ENCODE data around the gene SOCS6.

Gene SOCS6

DNA sequence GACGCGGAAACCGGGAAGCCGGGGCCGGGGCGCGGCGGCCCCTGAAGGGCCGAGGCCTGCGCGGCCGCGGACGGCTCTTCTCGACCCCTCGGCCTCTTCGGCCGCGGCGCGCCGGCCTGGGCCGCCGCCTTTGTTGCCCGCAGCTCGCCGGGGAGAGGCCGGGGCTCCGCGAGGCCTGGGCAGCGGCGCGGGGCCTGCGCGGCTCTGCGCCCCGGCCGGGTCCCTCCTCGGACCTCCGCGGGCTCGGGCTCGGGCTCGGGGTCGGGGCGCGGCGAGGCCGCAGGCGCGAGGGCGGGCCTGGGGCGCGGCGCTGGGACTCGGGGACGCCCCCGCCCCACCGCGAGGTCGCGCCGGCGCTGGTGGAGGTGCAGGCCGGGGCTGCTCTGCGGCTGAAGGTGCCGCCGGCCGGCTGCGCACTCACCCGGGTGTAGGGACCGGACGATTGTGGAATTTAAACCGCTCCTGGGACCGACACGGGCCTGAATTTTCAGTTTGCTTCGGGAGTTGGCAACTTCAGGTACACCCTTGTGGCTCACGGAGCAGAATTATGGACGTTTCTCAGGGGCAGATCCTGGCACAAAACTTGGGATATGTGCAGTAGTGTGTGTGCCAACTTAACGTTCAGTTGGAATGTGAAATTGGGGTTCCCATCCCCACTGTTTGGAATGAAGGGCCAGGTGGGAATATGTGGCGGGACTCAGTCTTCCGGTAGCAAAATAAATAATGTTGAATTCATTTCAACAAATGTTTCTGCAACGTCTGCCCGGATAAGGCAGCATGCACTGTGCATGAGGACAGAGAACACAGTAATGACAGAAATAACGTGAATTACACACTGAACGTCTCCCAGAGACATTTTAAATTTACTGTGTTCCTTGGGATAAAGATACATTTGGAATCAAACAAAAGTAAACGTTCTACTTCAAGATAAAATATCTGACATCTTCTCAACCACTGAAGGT, 787 bp downstream of the SOCS6 start:
- DNase-seq (ENCODE audit: low read depth in 2 of 2), result peak in 1 of 2 donors; percentile 2

- DNase-seq (ENCODE audit: low read depth in 2 of 2), result no peak
Measured at GRCh38 chr18:70290482-70291294, 1.8 kb downstream of the SOCS6 start.

GRCh38 chr18:70291295-70291574, 2.4 kb downstream of the SOCS6 start:
- no peak for DNase-seq (ENCODE audit: low read depth in 2 of 2)

DNA sequence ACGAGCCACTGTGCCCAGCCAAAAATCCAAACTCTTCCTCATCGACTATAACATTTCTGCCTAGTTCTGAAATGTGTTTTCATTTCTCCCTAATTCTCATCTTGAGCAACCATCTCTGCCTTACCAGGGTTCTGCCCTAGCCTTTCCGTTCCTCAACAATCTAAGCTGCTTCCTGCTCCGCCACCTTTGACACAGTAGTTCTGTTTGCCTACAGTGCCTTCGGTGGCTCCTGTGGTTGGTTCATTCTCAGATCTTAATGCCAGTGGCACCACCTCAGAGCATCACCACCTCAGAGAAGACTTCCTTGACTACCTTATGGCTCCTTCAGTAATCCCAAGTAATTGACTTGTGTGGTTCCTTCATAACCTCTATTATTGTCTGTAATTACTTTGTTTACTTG, 3.8 kb downstream of the SOCS6 start:
- no peak for DNase-seq (ENCODE audit: low read depth in 2 of 2)

DNA sequence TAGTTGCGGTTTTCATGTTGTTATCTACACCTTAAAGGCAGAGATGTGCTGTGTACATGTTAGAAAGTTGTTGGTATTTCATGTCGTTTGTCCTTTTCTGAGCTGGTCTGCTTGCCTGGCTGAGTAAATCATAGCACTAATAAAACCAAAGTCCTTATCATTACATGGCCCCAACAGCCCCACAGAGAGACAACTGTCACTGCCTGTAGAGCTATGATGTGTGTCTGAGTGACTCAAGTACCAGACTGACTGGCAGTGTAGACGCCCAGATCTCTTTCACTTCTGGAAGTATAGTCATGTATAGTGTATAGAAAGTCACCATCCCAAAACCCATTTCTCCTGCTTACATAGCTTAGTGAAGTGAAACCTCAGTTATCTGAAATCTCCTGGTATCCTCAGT, 4.3 kb downstream of the SOCS6 start:
- no peak for DNase-seq (ENCODE audit: low read depth in 2 of 2)

GRCh38 chr18:70294471-70295191, 5.8 kb downstream of the SOCS6 start:
- DNase-seq (ENCODE audit: low read depth in 2 of 2), result no peak

GRCh38 chr18:70295192-70296188, 6.6 kb downstream of the SOCS6 start:
- no peak for DNase-seq (ENCODE audit: low read depth in 2 of 2)

- DNase-seq (ENCODE audit: low read depth in 2 of 2), result no peak
Measured at GRCh38 chr18:70296289-70296688, 7.4 kb downstream of the SOCS6 start.

DNA sequence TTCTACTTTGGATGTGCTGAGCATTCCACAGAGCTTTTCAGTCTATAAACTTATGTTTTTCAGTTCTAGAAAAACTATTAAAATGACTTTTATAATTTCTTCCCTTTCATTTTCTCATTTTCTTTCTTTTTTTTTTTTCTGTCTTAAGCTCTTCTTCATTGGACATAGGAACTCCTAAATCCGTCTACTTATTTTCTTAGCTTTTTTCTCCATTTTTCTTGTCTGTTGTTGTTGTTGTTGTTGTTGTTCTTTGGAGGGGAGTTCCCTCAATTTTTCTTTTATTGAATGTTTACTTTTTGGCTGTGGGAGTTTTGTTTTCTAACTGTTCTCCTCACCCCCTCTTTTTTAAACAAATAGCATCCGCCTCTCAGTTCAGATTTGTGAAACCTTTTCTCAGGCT, 7.9 kb downstream of the SOCS6 start:
- DNase-seq (ENCODE audit: low read depth in 2 of 2), result no peak

DNA sequence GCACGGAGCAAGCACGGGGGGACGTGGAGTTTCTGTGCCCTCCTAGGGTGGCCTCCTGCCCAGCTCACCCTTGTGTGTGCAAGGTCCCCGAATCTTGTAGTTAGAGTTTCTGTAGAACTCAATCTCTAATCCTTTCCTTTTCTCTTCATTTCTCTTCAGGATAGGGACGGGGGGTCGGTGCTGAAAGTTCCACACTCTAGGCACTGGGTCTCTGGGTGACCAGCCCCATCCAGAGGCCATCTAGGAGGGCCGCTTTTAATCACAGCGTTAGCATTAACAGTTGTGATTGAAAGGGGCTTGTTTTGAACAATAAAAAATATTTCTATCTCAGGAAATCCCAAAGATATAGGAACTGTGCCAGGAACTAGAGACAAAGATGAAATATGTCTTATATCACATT, 10.5 kb downstream of the SOCS6 start:
- DNase-seq (ENCODE audit: low read depth in 2 of 2), result no peak

DNA sequence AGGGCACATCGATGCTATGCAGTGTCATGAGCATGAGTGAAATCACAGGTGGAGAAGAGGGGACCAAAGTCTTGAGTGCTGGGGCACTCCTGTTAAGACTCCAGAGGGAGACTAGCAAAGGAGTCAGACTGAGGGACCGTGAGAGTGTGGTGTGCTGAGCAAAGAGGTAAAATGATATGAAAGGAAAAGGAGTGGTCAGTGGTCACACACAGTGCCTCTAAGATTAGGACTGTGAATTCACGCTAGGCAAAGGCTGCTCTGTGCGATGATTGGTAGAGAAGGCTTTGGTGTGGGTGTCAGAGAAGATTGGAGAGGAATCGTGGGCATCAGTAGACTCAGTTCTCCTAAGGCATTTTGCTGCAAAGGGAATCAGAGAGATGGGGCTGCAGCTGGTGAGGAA, 12.8 kb downstream of the SOCS6 start:
- DNase-seq (ENCODE audit: low read depth in 2 of 2), result no peak

GRCh38 chr18:70308555-70309294, 19.9 kb downstream of the SOCS6 start:
- no peak for DNase-seq (ENCODE audit: low read depth in 2 of 2)

DNA sequence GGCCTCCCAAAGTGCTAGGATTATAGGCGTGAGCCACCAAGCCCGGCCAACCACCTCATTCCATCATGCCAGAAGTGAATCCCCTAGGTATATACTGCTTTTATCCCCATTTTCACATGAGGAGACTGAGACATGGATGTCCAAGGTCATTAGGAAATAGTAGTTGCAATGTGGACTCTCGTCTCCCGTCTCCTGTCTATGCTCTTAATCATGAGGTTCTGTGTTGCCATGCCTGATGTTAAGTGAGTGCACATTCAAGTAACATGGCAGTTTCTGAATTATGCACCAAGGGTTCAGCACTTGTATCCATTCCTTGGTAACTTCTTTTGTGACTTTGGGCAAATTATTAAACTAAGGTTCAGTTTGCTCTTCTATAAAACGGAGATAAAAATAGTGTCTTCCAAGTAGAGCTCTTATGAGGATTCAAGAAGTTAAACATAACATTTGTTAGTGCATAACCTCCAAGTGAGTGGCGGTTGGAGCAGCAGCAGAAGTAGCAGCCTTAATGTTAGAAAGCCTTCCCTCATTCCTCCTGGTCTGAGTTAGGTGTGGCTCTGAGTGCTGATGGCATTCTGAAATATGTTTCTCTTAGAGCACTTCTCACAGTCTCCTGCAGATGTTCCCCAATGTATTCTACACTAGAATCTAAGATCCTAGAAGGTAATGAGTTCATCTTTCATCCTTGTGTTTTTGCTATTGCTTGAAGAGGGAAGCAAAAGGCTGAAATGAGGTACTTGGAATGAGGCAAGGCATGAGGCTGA, 21.9 kb downstream of the SOCS6 start:
- DNase-seq (ENCODE audit: low read depth in 2 of 2), result no peak

DNA sequence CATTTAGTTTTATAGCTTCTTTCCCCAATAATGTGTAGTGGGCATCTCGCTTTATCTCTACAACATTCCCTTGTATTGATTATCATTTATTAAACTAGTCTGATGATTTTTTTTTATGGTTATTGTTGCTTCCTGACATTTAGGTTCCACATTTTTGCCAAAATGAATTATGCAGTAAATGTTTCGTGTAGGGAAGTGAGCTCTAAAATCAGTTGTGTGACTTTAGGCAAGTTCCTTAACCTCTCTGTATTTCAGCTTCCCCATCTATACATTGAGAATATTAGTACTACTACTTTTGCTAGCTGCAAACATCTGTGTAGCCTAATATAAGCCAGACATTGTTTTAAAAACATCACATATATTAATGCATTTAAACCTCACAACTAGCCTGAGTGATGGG, 22.9 kb downstream of the SOCS6 start:
- no peak for DNase-seq (ENCODE audit: low read depth in 2 of 2)

GRCh38 chr18:70313640-70314039, 24.8 kb downstream of the SOCS6 start:
- DNase-seq (ENCODE audit: low read depth in 2 of 2), result no peak

- no peak for DNase-seq (ENCODE audit: low read depth in 2 of 2)
Measured at GRCh38 chr18:70314151-70314782, 25.4 kb downstream of the SOCS6 start.

- DNase-seq (ENCODE audit: low read depth in 2 of 2), result no peak
Measured at GRCh38 chr18:70319187-70319586, 30.3 kb downstream of the SOCS6 start.

GRCh38 chr18:70321616-70322015, 32.8 kb downstream of the SOCS6 start:
- no peak for DNase-seq (ENCODE audit: low read depth in 2 of 2)

- no peak for DNase-seq (ENCODE audit: low read depth in 2 of 2)
Measured at GRCh38 chr18:70322385-70322784, 33.5 kb downstream of the SOCS6 start.

Measured in activated CD4-positive, alpha-beta T cell treated with anti-CD3 and anti-CD28 coated beads for 24 hours (primary cell).